Neural cell (in vitro differentiated cells): ENCODE measurements around the gene CLDN2. TPM values are rescaled to one million over a fixed set of nuclear protein-coding genes. Genes with fewer than 3 reads are reported as not detected.
"Not testable (repeated sequence)": the region's sequence is repeated elsewhere in the genome, so short reads cannot be mapped to it uniquely, and the experiment has no call there.

Experiments
- H2AFZ ChIP-seq: fragments of 200-600, 300-800 bp; sonication (generic), shearing (Covaris generic); 2 replicates; pipeline ENCODE4 v1.6.0; 2014; ENCODE audit warnings: low read depth, mild to moderate bottlenecking, antibody characterized with exemption, low read length, moderate library complexity
- H3F3A ChIP-seq: fragments of 200-600 bp; shearing (Covaris generic); 2 replicates; pipeline ENCODE4 v1.6.1; 2016; ENCODE audit warnings: mild to moderate bottlenecking, moderate library complexity, mixed read lengths, antibody characterized with exemption, low read length; ENCODE audit not compliant: insufficient read depth, poor library complexity, severe bottlenecking
- H3K27ac ChIP-seq: fragments of 200-600, 300-800 bp; sonication (generic), shearing (Covaris generic); 2 replicates; pipeline ENCODE4 v1.5.1; 2014; ENCODE audit warnings: mild to moderate bottlenecking, low read length, moderate library complexity
- H3K27me3 ChIP-seq: fragments of 300-800, 200-600 bp; sonication (generic), shearing (Covaris generic); 2 replicates; pipeline ENCODE4 v1.6.0; 2014; ENCODE audit warnings: mild to moderate bottlenecking, low read depth, low read length, moderate library complexity; ENCODE audit not compliant: insufficient read depth
- H3K36me3 ChIP-seq: fragments of 300-800, 200-600 bp; sonication (generic), shearing (Covaris generic); 2 replicates; pipeline ENCODE4 v1.5.1; 2014; ENCODE audit warnings: mild to moderate bottlenecking, antibody characterized with exemption, low read length, moderate library complexity; ENCODE audit not compliant: insufficient read depth
- H3K4me2 ChIP-seq: fragments of 300-800, 200-600 bp; sonication (generic), shearing (Covaris generic); 2 replicates; pipeline ENCODE4 v1.6.0; 2014; ENCODE audit warnings: mild to moderate bottlenecking, low read length
- H3K4me3 ChIP-seq: fragments of 300-800, 200-600 bp; sonication (generic), shearing (Covaris generic); 2 replicates; pipeline ENCODE4 v1.5.1; 2014; ENCODE audit warnings: mild to moderate bottlenecking, low read length, moderate library complexity
- H3K79me2 ChIP-seq: fragments of 200-600 bp; shearing (Covaris generic); replicated peaks from 2 replicates; pipeline ENCODE4 v1.6.0; 2014; ENCODE audit warnings: mild to moderate bottlenecking, low read length, moderate library complexity; ENCODE audit not compliant: insufficient read depth
- H3K9ac ChIP-seq: fragments of 300-800, 200-600 bp; sonication (generic), shearing (Covaris generic); 2 replicates; pipeline ENCODE4 v1.6.1; 2016; ENCODE audit warnings: mild to moderate bottlenecking, low read length, mixed read lengths
- H3K9me2 ChIP-seq: fragments of 200-600 bp; shearing (Covaris generic); 2 replicates; pipeline ENCODE4 v1.6.1; 2016; ENCODE audit warnings: mild to moderate bottlenecking, low read length, mixed read lengths; ENCODE audit not compliant: insufficient read depth
- H3K9me3 ChIP-seq: fragments of 200-600, 300-800 bp; sonication (generic), shearing (Covaris generic); 2 replicates; pipeline ENCODE4 v1.6.1; 2016; ENCODE audit warnings: mild to moderate bottlenecking, mixed run types, low read length, moderate library complexity, mixed read lengths
- H4K20me1 ChIP-seq: fragments of 200-600 bp; shearing (Covaris generic); 2 replicates; pipeline ENCODE4 v1.6.1; 2016; ENCODE audit warnings: mild to moderate bottlenecking, mixed run types; ENCODE audit not compliant: insufficient read depth
- CTCF ChIP-seq: fragments of 450-650 bp; IDR thresholded peaks from 2 replicates; pipeline ENCODE4 v1.5.1; 2014; ENCODE audit warnings: antibody characterized with exemption, mild to moderate bottlenecking, moderate library complexity; ENCODE audit not compliant: poor library complexity, severe bottlenecking
- EP300 ChIP-seq: fragments of 450-650 bp; conservative IDR thresholded peaks from 2 replicates; pipeline ENCODE4 v1.6.1; 2014; ENCODE audit warnings: antibody characterized with exemption, mild to moderate bottlenecking, moderate library complexity; ENCODE audit not compliant: poor library complexity, severe bottlenecking
- EZH2 ChIP-seq: fragments of 200-600, 300-800 bp; shearing (Covaris generic), sonication (generic); IDR thresholded peaks from 2 replicates; pipeline ENCODE4 v1.6.1; 2014; ENCODE audit warnings: antibody characterized with exemption, low read length, borderline replicate concordance, mild to moderate bottlenecking; ENCODE audit not compliant: insufficient read depth, poor library complexity, severe bottlenecking
- MXI1 ChIP-seq: fragments of 450-650 bp; conservative IDR thresholded peaks from 2 replicates; pipeline ENCODE4 v1.6.1; 2014; ENCODE audit warnings: antibody characterized with exemption, mild to moderate bottlenecking; ENCODE audit not compliant: poor library complexity, severe bottlenecking
- POLR2AphosphoS5 ChIP-seq: IDR thresholded peaks from 2 replicates; pipeline ENCODE4 v1.6.1; 2012
- RAD21 ChIP-seq: fragments of 450-650 bp; conservative IDR thresholded peaks from 2 replicates; pipeline ENCODE4 v1.6.1; 2014; ENCODE audit warnings: antibody characterized with exemption, mild to moderate bottlenecking, moderate library complexity
- REST ChIP-seq: IDR thresholded peaks from 2 replicates; pipeline ENCODE4 v1.6.1; 2012; ENCODE audit warnings: borderline replicate concordance
- SMC3 ChIP-seq: fragments of 450-650 bp; conservative IDR thresholded peaks from 2 replicates; pipeline ENCODE4 v1.6.1; 2014; ENCODE audit warnings: antibody characterized with exemption, mild to moderate bottlenecking, moderate library complexity; ENCODE audit not compliant: poor library complexity
- TAF1 ChIP-seq: IDR thresholded peaks from 2 replicates; pipeline ENCODE4 v1.6.1; 2012; ENCODE audit warnings: low read depth
- polyA plus RNA-seq: library from polyadenylated mRNA; depleted of rRNA; stranded (reverse); fragments of >200 nt; gene quantifications from 2 replicates; pipeline ENCODE4 v1.2.3, GENCODE V29; 2014

Gene CLDN2
- polyA plus RNA-seq, 1 donor from 2014 or later, result not detected

DNA sequence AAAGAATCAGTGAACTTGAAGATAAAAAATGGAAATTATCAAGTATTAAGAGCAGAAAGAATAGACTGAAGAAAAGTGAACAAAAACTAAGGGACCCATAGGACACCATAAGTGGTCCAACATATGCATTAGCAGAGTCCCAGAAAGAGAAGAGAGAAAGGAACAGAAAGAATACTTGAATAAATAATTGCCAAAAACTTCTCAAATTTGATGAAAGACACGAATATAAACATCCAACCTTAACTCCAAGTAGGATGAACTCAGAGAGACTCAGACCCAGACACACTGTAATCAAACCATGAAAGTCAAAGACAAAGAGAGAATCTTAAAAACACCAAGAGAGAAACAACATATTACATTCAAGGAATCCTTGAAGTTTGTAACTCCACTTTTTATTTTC is 44.1 kb downstream of the CLDN2 start:
- TF ChIP-seq POLR2AphosphoS5 (no peak), EZH2 (no peak), CTCF (no peak), SMC3 (no peak), RAD21 (no peak), MXI1 (no peak), REST (no peak), EP300 (no peak), TAF1 (no peak)
- H3K4me2 ChIP-seq, result no peak overlapping the region
- no peaks in the 10 kb centered on the region for H4K20me1 ChIP-seq
- no peak overlapping the region for H3K9ac ChIP-seq
- H3F3A ChIP-seq, result no peaks in the 10 kb centered on the region
- no peaks in the 10 kb centered on the region for H3K9me3 ChIP-seq
- H3K9me2 ChIP-seq, result no peaks in the 10 kb centered on the region
- no peak overlapping the region for H3K27ac ChIP-seq
- no peaks in the 10 kb centered on the region for H3K27me3 ChIP-seq
- no peaks in the 10 kb centered on the region for H3K36me3 ChIP-seq
- H3K4me3 ChIP-seq, result no peak overlapping the region
- H2AFZ ChIP-seq, result no peak overlapping the region
- no peaks in the 10 kb centered on the region for H3K79me2 ChIP-seq

DNA sequence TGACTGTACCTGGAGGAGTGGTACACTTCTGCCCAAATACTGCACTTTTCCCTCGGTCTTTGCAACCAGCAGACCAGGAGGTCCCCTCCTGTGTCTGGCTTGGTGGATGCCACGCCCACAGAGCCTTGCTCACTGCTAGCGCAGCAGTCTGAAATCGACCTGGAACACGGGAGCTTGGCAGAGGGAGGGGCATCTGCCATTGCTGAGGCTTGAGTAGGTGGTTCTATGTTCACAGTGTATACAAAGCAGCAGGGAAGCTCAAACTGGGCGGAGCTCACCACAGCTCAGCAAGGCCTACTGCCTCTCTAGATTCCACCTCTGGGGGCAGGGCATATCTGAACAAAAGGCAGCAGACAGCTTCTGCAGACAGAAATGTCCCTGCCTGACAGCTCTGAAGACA is 46.3 kb downstream of the CLDN2 start:
- not testable (repeated sequence) for H3K4me2 ChIP-seq, H3K27me3 ChIP-seq

GRCh38 chrX:106972896-106973295 is 52.7 kb downstream of the CLDN2 start:
- H3K4me3 ChIP-seq, result no peak overlapping the region

More for the DNA sequence above, 46.3 kb downstream of the CLDN2 start:
- H3K9ac ChIP-seq, H3K36me3 ChIP-seq, H3K4me3 ChIP-seq, H3F3A ChIP-seq, H3K9me2 ChIP-seq, H2AFZ ChIP-seq, H3K79me2 ChIP-seq, H3K9me3 ChIP-seq, H3K27ac ChIP-seq, H4K20me1 ChIP-seq: not testable (repeated sequence)

More at GRCh38 chrX:106972896-106973295, 52.7 kb downstream of the CLDN2 start:
- H3K36me3 ChIP-seq, result no peaks in the 10 kb centered on the region
- H3K9me3 ChIP-seq, result no peaks in the 10 kb centered on the region
- no peak overlapping the region for H2AFZ ChIP-seq
- H3K27ac ChIP-seq, result no peak overlapping the region
- no peak overlapping the region for H3K9ac ChIP-seq
- no peak overlapping the region for H3K4me2 ChIP-seq
- H3K79me2 ChIP-seq, result no peaks in the 10 kb centered on the region
- H4K20me1 ChIP-seq, result no peaks in the 10 kb centered on the region
- no peaks in the 10 kb centered on the region for H3K9me2 ChIP-seq
- no peak for TF ChIP-seq TAF1
- no peak for TF ChIP-seq MXI1
- no peak for TF ChIP-seq EZH2
- no peak for TF ChIP-seq REST
- TF ChIP-seq EP300, result no peak
- no peak for TF ChIP-seq POLR2AphosphoS5
- H3F3A ChIP-seq, result no peaks in the 10 kb centered on the region
- H3K27me3 ChIP-seq, result no peaks in the 10 kb centered on the region
